HepG2 (cell line): Measurements from ENCODE around the gene CHD9NB. TPM values are rescaled to one million over a fixed set of nuclear protein-coding genes. Genes with fewer than 3 reads are reported as not detected.

Experiments
- ATF7 ChIP-seq, 2 experiments: fragments of 450-650 bp in 1 of 2; sonication (generic) in 1 of 2; formaldehyde crosslinking in 1 of 2; IDR thresholded peaks; 2 replicates each; pipeline versions ENCODE4 v1.4.0 to v1.6.1; 2016 to 2020; ENCODE audit warnings: antibody characterized with exemption in 1 of 2, mild to moderate bottlenecking in 1 of 2, missing genetic modification reagents in 1 of 2
- CHCHD3 ChIP-seq: sonication (generic); formaldehyde crosslinking; IDR thresholded peaks from 2 replicates; pipeline ENCODE4 v1.8.0; 2022; ENCODE audit warnings: mild to moderate bottlenecking, missing genetic modification reagents, moderate library complexity
- DDIT3 ChIP-seq: sonication (generic); formaldehyde crosslinking; IDR thresholded peaks from 2 replicates; pipeline ENCODE4 v1.4.0; 2020; ENCODE audit warnings: mild to moderate bottlenecking, missing genetic modification reagents
- EHMT2 ChIP-seq: fragments of 200-600 bp; sonication (generic); IDR thresholded peaks from 2 replicates; pipeline ENCODE4 v1.7.0; 2017; ENCODE audit warnings: antibody characterized with exemption, low read depth, low read length, borderline replicate concordance
- GLI4 ChIP-seq: sonication (generic); formaldehyde crosslinking; IDR thresholded peaks from 2 replicates; pipeline ENCODE4 v1.5.1; 2020; ENCODE audit warnings: missing genetic modification reagents, mild to moderate bottlenecking, moderate library complexity, borderline replicate concordance
- HNRNPK ChIP-seq: fragments of 200-400 bp; formaldehyde crosslinking; IDR thresholded peaks from 2 replicates; pipeline ENCODE4 v1.6.1; 2018; ENCODE audit warnings: low read length, low read depth, moderate library complexity, mild to moderate bottlenecking; ENCODE audit not compliant: poor library complexity, severe bottlenecking
- KAT7 ChIP-seq: IDR thresholded peaks from 2 replicates; pipeline ENCODE4 v1.6.1; 2018; ENCODE audit warnings: borderline replicate concordance, missing compliant biosample characterization
- SALL2 ChIP-seq: sonication (generic); formaldehyde crosslinking; IDR thresholded peaks from 2 replicates; pipeline ENCODE4 v1.8.1; 2023; ENCODE audit warnings: mild to moderate bottlenecking, missing genetic modification reagents, inconsistent platforms
- ZBTB38 ChIP-seq: sonication (generic); formaldehyde crosslinking; IDR thresholded peaks from 2 replicates; pipeline ENCODE4 v1.5.1; 2020; ENCODE audit warnings: mild to moderate bottlenecking, missing genetic modification reagents
- ZNF547 ChIP-seq: sonication (generic); formaldehyde crosslinking; IDR thresholded peaks from 2 replicates; pipeline ENCODE4 v1.5.1; 2020; ENCODE audit warnings: mild to moderate bottlenecking, missing genetic modification reagents
- ZNF556 ChIP-seq: sonication (generic); formaldehyde crosslinking; IDR thresholded peaks from 2 replicates; pipeline ENCODE4 v1.4.0; 2020; ENCODE audit warnings: mild to moderate bottlenecking, missing genetic modification reagents, borderline replicate concordance
- ZNF615 ChIP-seq: sonication (generic); formaldehyde crosslinking; IDR thresholded peaks from 2 replicates; pipeline ENCODE4 v1.5.0; 2020; ENCODE audit warnings: mild to moderate bottlenecking, missing genetic modification reagents, borderline replicate concordance
- ZNF761 ChIP-seq: sonication (generic); formaldehyde crosslinking; conservative IDR thresholded peaks from 2 replicates; pipeline ENCODE4 v1.4.0; 2020; ENCODE audit warnings: mild to moderate bottlenecking, missing genetic modification reagents
- polyA plus RNA-seq, 8 experiments: library from polyadenylated mRNA; depleted of rRNA in 3 of 8; stranded (reverse) in 7 of 8; unstranded in 1 of 8; fragments of >200 nt; fragmentation: Illumina TruSeq in 4 of 8; extraction: Trizol in 4 of 8; gene quantifications; 2 replicates each; pipeline versions ENCODE4 v1.2.1 to v1.2.3, GENCODE V29; 2011 to 2016; ENCODE audit warnings: low read depth in 4 of 8, missing spikeins in 1 of 8, mixed read lengths in 1 of 8; ENCODE audit not compliant: insufficient read depth in 1 of 8
- total RNA-seq, 5 experiments: library from RNA; depleted of rRNA; stranded (reverse); fragments of >200 nt; fragmentation: Illumina TruSeq; extraction: Trizol; gene quantifications; 2 replicates each; pipeline ENCODE4 v1.2.3, GENCODE V29; 2016; ENCODE audit warnings: low read depth in 1 of 5
- TF ChIP-seq, protein P1 (sequence below): sonication (generic); formaldehyde crosslinking; IDR thresholded peaks from 2 replicates; pipeline ENCODE4 v1.5.0; 2020; ENCODE audit warnings: missing genetic modification reagents, mild to moderate bottlenecking, borderline replicate concordance
- TF ChIP-seq, protein P2 (sequence below): sonication (generic); formaldehyde crosslinking; IDR thresholded peaks from 2 replicates; pipeline ENCODE4 v1.4.0; 2020; ENCODE audit warnings: missing genetic modification reagents
- TF ChIP-seq, protein P3 (sequence below): IDR thresholded peaks from 2 replicates; pipeline ENCODE4 v1.6.1; 2012; ENCODE audit warnings: low read length, improper control_type of control experiment
- TF ChIP-seq, protein P4 (sequence below): sonication (generic); formaldehyde crosslinking; IDR thresholded peaks from 2 replicates; pipeline ENCODE4 v1.4.0; 2020; ENCODE audit warnings: mild to moderate bottlenecking, missing genetic modification reagents

Gene CHD9NB
- total and polyA plus RNA-seq, 2 of the 13 experiments (the other 11 are each of a cell fraction or from before 2014, with no cell fraction given) = 0.17 to 0.18 TPM

DNA sequence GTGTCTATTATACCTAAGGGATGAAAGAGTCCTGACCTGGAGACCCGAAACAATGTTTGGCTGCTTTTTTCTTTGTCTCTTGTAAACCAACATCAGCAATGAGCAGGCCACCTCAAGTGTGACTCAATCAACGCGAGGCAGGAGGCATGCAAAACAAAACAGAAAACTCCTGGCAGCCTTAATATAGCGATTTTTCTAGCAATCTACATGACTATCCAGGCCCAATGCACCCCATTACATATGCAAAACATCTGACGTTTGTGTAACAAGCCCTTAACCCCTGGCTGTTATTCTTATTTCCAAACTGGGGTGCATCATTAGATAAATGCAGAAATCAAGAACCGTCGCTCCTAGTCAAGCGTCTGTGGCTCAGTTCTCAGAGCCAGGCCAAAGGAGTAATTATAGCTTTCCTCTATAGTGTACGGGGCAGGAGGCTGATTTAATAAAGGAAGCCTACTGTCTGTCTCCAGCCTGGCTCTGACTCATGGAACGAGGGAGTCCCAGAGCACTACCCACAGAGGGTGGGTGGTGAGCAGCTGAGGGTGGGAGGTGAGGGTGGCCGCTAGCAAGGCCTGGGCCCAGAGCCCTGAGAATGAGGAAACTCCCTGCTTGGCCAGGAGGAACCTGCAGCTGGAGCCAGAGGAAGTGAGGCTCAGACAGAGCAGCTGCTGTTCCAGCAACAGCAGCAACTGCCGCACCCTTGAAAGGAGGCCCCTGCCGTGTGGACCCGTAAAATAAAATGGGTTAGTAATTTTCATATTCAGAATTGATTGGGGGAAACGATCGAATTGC is 46.0 kb upstream of the CHD9NB start (continued):
- TF ChIP-seq, protein P1, sequence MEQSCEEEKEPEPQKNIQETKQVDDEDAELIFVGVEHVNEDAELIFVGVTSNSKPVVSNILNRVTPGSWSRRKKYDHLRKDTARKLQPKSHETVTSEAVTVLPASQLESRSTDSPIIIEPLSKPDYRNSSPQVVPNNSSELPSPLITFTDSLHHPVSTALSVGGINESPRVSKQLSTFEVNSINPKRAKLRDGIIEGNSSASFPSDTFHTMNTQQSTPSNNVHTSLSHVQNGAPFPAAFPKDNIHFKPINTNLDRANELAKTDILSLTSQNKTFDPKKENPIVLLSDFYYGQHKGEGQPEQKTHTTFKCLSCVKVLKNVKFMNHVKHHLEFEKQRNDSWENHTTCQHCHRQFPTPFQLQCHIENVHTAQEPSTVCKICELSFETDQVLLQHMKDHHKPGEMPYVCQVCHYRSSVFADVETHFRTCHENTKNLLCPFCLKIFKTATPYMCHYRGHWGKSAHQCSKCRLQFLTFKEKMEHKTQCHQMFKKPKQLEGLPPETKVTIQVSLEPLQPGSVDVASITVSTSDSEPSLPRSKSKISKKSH (CRISPR knock-in tag) = 0 out of 2 replicates have a peak, but pooled peaks have one; percentile 39
- TF ChIP-seq ZBTB38 = peak; percentile 43; the same call in 1 of the 2 replicates
- no peak for TF ChIP-seq ZNF556 (CRISPR knock-in tag)
- no peak for TF ChIP-seq EHMT2
- TF ChIP-seq CHCHD3 = no peak
- 0 out of 2 replicates have a peak, but pooled peaks have one; percentile 7 for TF ChIP-seq ZNF761 (CRISPR knock-in tag)
- TF ChIP-seq KAT7 = no peak
- TF ChIP-seq ZNF615 = no peak
- 0 out of 2 replicates have a peak, but pooled peaks have one; percentile 35 for TF ChIP-seq ZNF547 (CRISPR knock-in tag)
- TF ChIP-seq, protein P2, sequence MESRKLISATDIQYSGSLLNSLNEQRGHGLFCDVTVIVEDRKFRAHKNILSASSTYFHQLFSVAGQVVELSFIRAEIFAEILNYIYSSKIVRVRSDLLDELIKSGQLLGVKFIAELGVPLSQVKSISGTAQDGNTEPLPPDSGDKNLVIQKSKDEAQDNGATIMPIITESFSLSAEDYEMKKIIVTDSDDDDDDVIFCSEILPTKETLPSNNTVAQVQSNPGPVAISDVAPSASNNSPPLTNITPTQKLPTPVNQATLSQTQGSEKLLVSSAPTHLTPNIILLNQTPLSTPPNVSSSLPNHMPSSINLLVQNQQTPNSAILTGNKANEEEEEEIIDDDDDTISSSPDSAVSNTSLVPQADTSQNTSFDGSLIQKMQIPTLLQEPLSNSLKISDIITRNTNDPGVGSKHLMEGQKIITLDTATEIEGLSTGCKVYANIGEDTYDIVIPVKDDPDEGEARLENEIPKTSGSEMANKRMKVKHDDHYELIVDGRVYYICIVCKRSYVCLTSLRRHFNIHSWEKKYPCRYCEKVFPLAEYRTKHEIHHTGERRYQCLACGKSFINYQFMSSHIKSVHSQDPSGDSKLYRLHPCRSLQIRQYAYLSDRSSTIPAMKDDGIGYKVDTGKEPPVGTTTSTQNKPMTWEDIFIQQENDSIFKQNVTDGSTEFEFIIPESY (CRISPR knock-in tag) = peak; percentile 51; the same call in 1 of the 2 replicates
- TF ChIP-seq, protein P3, sequence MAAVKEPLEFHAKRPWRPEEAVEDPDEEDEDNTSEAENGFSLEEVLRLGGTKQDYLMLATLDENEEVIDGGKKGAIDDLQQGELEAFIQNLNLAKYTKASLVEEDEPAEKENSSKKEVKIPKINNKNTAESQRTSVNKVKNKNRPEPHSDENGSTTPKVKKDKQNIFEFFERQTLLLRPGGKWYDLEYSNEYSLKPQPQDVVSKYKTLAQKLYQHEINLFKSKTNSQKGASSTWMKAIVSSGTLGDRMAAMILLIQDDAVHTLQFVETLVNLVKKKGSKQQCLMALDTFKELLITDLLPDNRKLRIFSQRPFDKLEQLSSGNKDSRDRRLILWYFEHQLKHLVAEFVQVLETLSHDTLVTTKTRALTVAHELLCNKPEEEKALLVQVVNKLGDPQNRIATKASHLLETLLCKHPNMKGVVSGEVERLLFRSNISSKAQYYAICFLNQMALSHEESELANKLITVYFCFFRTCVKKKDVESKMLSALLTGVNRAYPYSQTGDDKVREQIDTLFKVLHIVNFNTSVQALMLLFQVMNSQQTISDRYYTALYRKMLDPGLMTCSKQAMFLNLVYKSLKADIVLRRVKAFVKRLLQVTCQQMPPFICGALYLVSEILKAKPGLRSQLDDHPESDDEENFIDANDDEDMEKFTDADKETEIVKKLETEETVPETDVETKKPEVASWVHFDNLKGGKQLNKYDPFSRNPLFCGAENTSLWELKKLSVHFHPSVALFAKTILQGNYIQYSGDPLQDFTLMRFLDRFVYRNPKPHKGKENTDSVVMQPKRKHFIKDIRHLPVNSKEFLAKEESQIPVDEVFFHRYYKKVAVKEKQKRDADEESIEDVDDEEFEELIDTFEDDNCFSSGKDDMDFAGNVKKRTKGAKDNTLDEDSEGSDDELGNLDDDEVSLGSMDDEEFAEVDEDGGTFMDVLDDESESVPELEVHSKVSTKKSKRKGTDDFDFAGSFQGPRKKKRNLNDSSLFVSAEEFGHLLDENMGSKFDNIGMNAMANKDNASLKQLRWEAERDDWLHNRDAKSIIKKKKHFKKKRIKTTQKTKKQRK = no peak
- no peak for TF ChIP-seq ATF7 (IDR thresholded peaks at IDR 0.05)
- 0 out of 2 replicates have a peak, but pooled peaks have one; percentile 7 for TF ChIP-seq ATF7 (CRISPR knock-in tag; IDR thresholded peaks at IDR 0.05)
- TF ChIP-seq HNRNPK = no peak
- TF ChIP-seq, protein P4, sequence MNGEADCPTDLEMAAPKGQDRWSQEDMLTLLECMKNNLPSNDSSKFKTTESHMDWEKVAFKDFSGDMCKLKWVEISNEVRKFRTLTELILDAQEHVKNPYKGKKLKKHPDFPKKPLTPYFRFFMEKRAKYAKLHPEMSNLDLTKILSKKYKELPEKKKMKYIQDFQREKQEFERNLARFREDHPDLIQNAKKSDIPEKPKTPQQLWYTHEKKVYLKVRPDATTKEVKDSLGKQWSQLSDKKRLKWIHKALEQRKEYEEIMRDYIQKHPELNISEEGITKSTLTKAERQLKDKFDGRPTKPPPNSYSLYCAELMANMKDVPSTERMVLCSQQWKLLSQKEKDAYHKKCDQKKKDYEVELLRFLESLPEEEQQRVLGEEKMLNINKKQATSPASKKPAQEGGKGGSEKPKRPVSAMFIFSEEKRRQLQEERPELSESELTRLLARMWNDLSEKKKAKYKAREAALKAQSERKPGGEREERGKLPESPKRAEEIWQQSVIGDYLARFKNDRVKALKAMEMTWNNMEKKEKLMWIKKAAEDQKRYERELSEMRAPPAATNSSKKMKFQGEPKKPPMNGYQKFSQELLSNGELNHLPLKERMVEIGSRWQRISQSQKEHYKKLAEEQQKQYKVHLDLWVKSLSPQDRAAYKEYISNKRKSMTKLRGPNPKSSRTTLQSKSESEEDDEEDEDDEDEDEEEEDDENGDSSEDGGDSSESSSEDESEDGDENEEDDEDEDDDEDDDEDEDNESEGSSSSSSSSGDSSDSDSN (CRISPR knock-in tag) = 0 out of 2 replicates have a peak, but pooled peaks have one; percentile 19
- no peak for TF ChIP-seq GLI4 (CRISPR knock-in tag)
- no peak for TF ChIP-seq SALL2
- no peak for TF ChIP-seq DDIT3 (CRISPR knock-in tag)
